Activated CD4-positive, alpha-beta T cell treated with anti-CD3 and anti-CD28 coated beads for 24 hours (primary cell): Measurements from ENCODE around the gene LAD1.
A peak's percentile ranks its signal among the peaks of the same experiment; 100 is the strongest.

Source experiments
- DNase-seq, 2 donors: peaks; one replicate each; pipeline ENCODE4 v3.0.0-alpha.2; 2020; ENCODE audit warnings: low read depth in 2 of 2

Gene LAD1

DNA sequence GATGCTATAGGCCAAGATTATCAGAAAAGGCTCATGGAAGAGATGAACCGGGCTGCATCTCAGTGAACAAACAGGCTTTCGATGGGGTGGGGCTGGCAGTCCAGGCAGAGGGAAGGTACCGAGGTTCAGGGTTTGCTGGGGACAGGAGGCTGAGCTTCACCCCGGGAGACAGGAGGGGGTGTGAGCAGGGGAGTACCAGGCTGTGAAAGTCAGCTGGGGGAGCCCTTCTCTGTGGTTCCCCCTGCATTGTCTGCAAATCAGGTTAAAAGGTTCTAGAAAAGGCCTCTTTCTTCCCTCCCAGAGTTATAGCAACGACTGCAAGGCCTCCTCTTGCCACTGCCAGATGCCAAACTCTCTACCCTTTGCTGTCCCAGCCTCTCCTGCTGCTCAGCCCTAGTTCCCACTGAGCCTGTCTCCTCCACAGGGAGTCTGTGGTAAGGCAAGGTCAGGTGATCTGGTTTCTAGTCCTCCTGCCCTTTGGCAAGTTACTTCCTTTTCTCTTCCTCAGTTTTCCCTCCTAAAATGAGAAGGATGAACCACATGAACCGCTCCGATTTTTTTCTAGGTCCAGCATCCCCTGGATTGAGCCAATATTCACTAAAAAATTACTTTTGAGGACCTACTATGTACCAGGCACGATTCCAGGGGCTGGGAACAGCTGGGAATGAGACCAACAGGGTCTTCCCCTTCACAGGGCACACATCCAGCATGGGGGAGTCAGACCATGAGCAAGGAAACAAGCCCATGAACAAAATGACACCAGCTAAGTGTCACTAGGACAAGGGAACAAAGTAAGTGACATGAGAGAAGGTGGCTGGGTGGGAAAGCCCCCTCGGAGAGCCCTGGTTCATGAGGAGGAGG, 7.2 kb downstream of the LAD1 start:
- no peak for DNase-seq

DNA sequence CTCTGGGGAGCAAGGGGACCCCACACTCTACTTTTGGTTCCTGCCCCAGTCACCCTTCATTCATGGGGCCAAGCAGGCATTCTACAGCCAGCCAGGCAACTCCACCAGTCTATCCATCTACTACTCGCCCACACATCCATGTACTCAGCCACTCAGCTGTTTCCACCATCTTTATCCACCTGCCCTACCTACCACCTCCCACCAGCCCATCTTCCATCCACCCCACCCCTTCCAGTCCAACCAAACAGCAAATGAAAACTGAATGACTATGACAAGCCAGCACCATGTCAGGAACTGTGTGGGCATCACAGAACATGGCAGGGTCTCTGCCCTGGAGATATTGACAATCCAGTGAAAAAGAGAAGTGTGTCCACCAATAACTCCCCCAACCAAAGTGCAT, 7.9 kb downstream of the LAD1 start:
- no peak for DNase-seq

DNA sequence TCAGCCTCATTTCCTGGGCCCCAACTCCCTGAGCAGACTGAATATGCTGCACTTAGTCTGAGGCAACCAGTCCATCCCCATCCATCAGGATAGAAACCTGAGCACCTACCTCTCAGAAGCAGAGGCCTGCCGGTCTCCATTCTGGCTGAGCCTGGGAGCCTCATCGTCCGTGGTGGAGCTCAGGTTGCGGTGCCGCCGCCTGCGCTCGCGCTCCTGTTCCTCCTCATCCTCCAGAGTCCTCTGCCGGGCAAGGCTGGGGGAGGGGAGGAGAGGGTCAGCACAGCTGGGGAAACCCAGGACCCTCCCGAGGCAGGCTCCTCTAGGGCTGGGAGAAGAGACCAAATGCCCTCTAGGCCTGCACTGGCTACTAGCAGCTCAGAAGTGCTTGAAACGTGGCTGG, 10.1 kb downstream of the LAD1 start:
- DNase-seq, result no peak

DNA sequence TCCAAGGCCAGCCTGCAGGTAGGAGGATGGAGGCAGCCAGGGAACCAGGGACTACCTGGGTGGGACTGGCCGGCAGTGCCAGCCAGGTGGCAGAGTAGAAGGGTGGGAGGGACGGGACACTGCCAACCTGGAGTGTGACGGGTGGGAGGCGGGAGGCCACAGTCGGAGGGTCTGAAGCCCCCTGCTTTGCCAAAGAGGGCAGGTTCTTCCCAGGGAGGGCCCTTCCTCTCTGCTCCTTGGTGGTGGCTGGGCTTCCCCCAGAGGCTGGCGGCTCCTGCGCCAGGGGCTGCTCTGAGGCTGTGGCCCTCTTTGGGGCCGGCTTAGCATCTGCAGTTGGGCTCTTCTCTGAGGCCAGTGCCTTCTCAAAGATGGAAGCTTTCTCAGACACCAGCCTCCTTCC, 12.9 kb downstream of the LAD1 start:
- no peak for DNase-seq

DNA sequence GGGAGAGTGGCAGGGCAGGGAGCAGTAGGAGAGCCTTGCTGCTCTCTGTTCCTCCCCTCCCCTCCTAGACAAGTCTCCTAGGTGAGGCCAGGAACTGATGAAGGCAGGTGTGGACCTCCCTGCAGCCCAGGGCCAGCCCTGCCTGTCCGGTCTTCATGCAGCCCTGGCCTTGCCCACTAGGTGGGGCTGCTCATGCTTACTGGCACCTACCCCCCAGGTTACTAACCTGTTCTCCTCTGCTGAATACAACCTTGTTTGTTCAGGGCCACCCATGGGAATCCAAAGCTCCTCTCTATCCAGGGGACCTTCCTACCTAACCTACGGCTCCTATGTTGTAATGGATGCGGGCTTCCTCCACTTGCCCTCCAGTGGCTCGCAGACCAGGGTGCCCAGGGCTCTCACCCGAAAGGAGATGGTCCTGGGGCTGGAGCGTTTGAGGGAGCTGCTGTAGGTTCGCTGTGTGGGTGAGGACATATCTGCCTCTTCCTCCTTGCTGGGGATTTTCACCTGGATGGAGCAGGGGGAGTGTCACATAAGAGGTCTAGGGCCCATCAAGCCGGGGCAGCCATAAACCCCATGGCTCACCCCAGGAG, 13.7 kb downstream of the LAD1 start:
- peak in 1 of 2 donors; percentile 36 for DNase-seq

DNA sequence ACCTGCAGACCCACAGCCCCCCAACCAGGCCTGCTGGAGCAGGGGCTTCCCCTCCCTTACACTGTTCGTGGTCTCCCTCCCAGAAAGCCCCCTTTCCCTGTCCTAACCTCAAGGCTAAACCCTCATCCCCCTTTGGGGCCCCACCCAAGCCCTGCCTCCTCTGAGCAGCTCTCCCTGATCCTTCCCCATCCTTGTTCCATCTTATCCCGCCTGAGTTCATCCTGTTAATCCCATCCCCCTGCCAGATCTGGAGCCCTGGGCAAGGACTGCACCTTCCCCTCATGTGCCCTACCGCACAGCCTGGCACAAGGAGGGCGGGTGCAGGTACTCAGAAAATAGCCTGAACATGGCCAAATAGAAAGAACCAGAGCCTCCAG, 14.7 kb downstream of the LAD1 start:
- DNase-seq, result no peak

DNA sequence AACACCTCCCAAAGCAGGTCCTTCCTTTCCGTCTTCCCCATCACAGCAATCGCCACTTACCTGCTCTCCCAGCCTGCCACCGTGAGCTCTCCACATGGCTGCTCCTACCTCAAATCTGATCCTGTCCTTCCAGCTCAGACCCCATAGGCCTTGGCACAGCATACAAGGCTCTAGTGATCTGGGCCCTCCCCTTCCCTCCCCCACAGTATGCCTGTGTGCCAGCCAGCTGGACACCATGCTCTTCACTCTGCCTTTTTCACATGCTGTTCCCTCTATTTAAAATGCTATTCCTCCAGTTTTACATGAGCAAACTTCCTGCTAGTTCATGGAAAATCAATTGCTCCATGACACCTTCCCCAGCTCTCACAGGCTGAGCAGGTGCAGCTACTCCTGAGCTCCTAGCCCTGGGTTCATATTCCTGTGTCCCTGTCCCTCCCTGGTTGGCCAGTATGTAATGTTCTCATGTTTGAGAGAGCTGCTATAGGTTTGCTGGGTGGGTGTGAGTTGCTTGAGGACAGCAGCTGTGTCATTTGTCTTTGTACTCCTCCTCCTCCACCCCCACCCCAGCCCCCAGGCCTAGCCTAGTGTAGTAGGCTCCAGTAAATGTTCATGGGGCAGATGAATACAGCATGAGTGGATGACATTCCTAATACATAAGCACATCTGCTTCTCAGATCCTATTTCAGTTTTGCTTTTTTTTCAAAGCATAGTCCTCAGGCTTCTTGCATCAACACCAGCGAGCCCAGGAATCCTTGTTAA, 15.3 kb downstream of the LAD1 start:
- no peak for DNase-seq

DNA sequence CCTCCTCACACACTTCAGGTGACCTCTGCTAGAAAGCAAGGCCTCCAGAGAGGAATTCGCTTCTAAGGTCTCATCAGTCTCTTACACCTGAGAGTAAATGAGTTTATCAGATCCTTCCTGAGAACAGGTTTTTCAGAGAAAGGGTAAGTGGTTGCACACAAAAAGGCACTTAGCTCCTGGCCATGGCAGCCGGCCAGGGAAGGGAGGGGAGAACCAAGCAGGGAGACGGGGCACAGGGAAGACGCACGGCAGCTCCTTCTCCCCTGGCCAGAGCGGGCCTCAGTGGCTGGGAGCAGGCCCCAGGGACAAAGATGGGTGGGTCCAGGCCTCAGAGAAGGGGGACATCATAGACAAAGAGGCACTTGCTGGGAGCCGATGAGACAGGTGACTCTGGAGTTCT, 18.0 kb downstream of the LAD1 start:
- DNase-seq, result no peak

DNA sequence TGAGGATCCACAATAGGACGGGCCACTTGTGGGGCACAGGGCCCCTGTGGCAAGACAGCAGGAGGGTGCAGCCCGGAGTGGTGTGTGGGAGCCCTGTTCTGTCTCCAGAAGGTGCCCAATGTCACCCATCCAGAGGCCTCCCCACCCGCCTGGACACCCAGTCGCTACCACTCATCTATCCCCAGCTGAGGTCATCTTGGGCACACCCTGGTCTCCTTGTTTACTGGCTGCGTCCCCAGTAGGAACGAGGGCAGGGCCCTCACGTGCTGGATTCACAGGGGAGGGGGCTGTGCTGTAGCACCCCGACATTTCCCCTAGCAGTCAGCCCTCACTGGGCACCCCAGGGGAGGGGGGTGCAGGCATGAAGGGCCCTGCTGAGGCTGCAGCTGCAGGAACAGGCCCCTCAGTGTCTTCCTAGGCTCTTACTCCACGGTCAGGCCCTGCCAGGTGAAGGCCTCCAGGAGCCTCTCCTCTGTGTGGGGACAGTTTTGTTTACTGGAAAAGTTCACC, 19.3 kb downstream of the LAD1 start:
- DNase-seq, result no peak

DNA sequence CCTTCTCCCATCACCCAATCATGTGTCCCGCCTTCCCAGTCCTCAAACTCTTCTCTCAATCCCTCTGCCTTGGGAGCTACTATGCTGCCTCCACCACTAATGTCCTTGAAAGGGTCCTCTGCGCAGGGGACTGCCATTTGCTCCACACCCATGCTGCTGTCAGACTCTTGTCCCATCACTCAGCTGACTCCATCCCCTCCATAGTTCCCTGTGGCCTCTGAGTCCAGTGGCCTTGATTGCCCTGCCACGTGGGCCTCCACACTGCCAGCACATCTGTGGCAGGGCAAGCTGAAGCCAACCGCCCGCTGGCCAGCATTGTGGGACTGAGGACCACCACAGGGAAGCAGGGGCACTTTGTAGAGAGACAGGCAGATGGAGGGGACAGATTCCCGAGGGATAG, 20.3 kb downstream of the LAD1 start:
- no peak for DNase-seq

DNA sequence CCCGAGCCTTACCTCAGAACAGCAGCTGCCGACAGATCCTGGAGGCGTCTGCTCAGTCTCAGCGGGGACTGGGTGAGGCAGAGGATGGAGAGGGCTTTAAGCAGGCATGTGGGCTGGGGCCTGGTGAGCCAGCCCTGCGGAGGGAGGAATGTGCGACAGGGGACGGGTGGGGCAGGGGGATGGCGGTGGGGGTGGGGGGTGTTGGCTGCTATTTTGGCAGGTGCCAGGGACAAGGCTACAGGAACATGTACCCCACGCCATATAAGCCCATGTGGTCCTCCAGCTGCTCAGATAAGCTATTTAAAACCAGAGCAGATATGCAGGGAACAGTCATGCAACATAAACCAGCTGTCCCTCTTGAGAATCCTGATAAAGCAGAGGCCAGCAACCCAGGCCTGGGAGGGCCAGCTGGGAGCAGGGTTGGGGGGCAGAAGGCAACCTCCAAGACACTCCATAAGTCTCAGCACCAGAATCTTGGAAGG, 21.5 kb downstream of the LAD1 start, which contains the start of gene TNNT2:
TSS of gene TNNT2 (minus strand) at position 70 of the 482 bp plus-strand sequence. CDS start 4,426 bp downstream, outside the sequence.
- DNase-seq, result no peak

DNA sequence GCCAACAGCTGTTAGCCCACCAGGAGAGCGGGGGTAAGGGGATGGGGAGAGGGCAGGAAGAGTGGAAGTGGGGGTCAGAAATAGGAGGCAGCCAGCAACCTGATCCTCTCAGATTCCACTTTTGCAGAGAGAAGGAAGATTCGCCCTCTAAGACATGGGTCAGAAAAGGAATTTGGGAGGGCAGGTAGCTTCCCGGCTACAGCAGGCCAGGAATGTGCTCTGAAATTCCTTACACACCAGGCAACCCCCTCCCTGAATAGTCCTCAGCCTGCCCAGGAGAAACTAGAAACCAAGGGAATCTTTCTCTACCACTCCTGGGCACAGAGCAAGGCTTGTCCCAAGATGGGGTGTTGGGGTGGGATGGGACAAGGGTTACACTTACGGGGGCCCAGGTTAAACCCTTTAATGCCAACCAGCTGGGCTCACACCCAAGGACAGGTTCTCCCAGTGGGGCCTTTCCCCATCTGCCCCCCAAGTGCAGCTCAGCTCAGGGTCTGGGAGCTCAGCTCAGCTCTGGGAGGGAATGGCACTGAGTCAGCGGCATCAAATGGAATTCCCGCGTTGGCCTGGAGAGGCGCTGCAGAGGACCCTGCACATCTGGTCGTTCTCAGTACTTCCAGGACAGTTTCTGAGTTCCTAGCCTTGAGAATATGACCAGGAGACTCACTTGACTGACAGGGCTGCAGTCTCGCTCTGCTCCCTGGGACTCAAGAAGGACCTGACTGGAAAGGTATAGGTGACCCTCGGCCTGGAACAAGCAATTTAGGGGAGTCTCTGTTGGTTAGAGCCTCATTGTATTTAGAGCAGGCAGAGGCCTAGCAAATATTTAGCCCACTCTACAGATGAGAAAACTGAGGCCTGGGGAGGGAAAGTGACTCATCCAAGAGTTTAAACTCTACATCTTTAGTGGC, 22.4 kb downstream of the LAD1 start:
- no peak for DNase-seq

DNA sequence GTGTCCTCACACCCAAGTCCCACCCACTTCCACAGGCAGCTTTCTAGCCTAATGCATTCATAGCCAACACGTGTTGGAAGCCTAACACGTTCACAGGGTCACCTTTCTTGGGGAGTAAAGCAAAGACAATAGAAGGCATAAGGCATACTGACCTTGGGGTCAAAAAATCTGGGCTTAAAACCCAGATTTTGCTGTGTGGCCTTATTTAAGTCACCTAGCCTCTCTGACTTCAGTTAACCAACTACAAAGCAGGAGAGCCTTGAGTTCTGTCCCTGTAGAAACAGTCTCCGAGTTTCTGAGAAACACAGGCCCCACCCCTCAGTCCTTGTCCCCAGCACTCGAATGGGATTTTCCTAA, 23.0 kb downstream of the LAD1 start:
- no peak for DNase-seq

DNA sequence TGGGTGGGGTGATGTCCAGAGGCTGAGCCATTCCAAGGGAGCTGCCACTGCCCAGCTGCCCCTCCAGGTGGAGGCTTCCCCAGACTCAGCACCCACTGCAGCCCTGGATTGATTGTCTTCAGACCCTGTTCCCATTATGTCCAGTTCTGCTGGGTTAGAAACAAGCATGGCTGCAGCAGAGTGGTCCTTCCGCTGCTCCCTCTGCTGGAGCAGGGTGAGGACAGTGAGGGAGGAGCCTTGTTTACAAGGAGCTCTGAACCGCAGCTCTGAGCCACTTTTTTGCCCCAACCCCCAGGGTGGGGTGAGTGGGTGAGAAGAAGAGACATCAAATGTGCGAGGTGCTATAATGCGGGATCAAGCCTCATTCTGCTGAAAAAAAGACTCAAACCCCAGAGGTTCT, 24.0 kb downstream of the LAD1 start:
- no peak for DNase-seq

DNA sequence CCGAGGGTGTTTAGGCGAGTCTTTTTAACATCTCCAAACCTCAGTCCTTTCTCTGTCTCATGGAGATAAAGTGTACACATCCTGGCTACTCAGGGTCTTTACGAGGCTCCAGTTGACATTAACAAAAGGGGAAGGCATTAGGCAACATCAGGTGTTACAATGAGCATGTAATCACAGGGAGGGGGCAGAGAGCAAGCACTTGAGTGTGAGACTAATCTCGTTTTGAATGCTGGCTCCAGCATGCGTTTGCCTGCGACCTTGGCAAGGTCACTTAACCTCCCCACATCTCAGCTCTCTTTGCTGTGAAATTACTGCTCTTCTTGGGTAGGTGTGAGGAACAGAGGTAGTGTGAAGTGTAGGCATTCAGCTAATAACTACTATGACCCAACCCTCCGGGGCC, 24.8 kb downstream of the LAD1 start:
- DNase-seq, result no peak

DNA sequence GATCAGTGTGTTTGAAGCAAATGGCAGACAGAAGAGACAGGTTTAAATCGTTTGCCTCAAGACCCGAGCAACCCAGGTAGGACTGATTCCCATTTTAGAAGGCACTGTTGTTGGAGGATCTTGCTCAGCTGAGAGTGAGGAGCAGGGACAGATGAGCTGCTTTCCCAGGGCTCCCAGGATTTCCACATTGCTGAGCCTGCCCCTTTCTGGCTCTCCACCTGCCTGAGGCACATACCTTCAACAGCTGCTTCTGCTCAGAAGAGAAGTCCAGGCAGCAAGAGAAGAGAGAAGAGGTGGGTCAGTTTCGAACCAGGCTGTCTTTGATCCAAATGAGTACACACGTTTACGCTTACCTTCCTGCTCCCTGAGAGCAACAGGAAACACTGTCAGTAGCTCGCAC, 27.3 kb downstream of the LAD1 start:
- no peak for DNase-seq

DNA sequence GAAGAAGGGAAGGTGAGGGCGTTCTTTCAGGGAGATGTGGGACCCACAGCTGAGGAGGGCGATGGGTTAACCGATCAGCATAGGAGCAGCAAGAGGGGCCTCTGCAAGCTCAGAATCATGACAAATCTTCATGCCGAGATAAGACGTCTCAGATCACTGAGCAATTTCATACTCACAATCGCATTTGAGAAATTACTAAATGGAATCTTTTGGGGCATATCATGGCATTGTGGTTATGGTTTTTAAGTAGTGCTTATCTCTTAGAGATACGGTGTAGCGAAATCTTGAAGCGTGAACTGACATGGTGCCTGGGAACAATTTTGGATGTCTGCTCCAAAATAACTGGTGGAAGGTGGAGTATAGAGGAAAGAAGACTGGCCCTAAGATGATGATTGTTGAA, 27.8 kb downstream of the LAD1 start:
- no peak for DNase-seq

DNA sequence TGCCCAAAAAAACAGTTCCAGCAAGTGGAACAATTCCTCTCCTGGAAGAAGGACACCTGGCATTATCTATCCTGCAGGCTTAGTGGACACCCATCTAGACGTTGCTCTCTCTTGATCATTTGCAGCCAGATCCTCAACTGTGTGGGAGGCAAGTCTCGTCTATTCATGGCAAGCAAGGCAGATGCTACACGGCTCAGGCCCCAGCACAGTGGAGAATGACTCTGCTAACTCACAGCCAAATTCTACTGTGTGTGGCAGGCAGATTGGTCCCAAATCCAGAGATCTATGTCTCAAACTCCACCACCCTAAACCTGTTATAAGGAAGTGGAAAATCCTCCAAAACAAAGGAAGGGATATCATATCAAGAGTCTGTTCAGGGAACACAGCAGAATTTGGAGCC, 28.6 kb downstream of the LAD1 start:
- DNase-seq, result no peak

DNA sequence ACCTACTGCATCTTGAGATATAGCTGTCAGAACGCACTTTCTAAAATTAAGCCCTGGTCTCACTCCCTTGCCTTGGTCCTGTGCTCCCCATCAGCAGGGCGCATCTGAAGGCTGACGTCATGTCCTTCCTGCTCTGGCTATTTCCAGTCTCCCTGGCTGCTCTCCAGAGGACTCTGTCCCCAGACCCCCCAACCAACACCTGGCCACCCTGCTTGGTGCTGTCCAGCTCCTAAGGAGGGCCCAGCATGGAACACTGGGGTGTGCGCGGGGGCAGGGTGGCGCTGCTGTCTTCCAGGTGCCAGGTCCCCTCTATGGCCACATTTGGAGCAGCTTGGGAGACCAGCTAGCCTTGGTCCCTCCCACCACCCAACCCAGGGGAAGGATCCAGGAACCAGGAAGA, 29.9 kb downstream of the LAD1 start:
- DNase-seq, result no peak

DNA sequence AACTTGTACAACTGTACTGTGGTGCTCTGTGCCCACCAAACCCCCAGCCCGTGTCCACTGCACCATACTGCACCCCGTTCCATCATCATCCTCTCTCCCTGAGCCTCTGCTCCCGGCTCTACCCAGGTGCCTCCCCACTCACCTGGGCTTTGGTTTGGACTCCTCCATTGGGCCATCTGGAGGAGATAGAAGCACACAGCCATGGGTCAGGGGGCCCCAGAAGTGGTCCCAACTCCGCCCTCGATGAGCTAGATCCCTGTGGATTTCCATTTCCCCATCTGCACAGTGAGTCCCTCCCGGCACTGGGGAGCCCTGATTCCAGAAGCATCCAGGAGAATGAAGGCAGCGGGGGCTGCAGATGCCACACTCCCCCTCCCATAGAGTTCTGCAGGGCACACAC, 32.4 kb downstream of the LAD1 start:
- no peak for DNase-seq

DNA sequence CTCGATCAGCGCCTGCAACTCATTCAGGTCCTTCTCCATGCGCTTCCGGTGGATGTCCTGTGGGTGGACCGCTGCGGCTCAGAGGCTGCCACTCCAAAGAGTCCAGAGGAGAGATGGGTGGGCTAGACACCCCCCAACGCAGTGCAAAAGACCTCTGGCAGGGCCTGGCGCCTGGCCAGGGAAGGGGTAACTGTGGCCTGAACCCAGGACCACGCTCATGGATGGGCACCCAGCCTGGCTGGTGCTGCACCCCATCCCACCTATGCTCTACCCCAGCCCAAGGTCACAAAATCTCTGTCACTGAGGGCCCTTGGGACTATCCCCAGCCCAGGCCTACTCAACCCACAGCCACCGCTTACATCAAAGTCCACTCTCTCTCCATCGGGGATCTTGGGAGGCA, 33.9 kb downstream of the LAD1 start:
- no peak for DNase-seq

DNA sequence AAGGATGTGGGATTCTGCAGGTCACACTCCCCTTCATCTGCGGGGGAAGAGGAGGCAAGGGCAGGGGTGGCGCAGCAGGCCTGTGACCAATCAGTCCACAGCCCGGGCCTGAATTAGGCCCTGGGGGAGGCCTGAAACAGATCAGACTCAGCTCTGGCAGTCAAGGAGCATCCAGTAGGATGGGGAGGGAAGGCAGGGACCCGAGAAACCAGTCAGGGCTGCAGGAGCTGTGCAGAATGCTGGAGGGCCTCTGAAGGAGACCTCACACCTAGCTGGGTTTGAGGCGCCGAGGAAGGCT, 34.4 kb downstream of the LAD1 start:
- no peak for DNase-seq
